GM12891 (cell line): ENCODE data around the gene CHURC1.

Source experiments
- POLR2A ChIP-seq: IDR thresholded peaks from 2 replicates; pipeline ENCODE4 v1.6.1; 2011; ENCODE audit warnings: low read depth, low read length, control low read depth
- POLR2AphosphoS5 ChIP-seq: IDR thresholded peaks from 2 replicates; pipeline ENCODE4 v1.6.1; 2011; ENCODE audit warnings: low read depth, low read length, control low read depth
- TAF1 ChIP-seq: IDR thresholded peaks from 2 replicates; pipeline ENCODE4 v1.6.1; 2011; ENCODE audit warnings: low read depth, low read length, control low read depth

- TF ChIP-seq POLR2AphosphoS5 = no peak
- TF ChIP-seq POLR2A = no peak
- TF ChIP-seq TAF1 = no peak
Measured at GRCh38 chr14:64871344-64871743, 42.9 kb upstream of the CHURC1 start.
